Measurements from ENCODE around the gene CNP.

The CNP gene

DNA sequence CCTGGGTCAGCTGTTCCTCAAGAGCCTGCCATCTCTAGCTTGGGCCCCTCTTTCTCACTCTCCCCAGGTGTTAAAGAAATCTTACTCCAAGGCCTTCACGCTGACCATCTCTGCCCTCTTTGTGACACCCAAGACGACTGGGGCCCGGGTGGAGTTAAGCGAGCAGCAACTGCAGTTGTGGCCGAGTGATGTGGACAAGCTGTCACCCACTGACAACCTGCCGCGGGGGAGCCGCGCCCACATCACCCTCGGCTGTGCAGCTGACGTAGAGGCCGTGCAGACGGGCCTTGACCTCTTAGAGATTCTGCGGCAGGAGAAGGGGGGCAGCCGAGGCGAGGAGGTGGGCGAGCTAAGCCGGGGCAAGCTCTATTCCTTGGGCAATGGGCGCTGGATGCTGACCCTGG lies 6.8 kb downstream of the CNP start:
- no peak for DNase-seq

DNA sequence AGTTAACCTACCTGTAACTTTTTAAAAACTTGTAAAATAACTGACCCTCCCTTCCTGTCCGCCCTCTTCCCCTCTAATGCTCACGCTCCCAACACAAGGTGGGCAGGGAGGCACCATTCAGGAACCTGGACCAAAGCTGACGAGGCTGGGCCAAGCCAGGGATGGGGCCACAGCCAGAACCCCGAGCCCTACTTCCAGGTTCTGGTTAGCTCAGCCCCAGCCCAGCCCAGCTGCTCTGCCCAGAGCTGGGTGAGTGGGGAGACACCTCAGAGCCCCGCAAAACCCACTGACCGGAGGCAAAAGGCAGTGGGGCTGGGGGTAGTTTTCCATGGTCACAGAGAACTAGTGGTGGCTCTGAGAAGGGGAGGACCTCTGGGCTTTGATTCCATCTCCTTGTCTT lies 7.4 kb downstream of the CNP start:
- DNase-seq = no peak

DNA sequence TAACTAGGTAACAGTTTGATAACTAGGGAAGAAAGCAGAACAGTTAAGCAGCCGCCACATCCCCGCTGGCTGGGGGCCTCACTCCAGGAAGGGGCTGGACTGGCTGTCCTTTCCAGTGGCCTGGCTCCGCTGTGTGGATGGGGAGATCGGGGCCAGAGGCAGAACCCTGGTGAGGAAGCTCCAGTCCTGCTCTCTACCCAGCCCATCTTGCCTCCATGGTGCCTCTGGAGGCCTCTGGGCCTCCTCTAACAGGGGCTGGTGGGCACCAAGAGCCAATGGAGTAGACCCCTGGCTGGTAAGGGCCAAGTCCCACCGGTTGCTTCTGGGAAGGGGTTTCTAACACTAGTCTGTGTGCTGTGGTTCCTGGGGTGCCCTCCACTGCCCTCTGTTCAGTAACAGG lies 8.1 kb downstream of the CNP start:
- no peak for DNase-seq

DNA sequence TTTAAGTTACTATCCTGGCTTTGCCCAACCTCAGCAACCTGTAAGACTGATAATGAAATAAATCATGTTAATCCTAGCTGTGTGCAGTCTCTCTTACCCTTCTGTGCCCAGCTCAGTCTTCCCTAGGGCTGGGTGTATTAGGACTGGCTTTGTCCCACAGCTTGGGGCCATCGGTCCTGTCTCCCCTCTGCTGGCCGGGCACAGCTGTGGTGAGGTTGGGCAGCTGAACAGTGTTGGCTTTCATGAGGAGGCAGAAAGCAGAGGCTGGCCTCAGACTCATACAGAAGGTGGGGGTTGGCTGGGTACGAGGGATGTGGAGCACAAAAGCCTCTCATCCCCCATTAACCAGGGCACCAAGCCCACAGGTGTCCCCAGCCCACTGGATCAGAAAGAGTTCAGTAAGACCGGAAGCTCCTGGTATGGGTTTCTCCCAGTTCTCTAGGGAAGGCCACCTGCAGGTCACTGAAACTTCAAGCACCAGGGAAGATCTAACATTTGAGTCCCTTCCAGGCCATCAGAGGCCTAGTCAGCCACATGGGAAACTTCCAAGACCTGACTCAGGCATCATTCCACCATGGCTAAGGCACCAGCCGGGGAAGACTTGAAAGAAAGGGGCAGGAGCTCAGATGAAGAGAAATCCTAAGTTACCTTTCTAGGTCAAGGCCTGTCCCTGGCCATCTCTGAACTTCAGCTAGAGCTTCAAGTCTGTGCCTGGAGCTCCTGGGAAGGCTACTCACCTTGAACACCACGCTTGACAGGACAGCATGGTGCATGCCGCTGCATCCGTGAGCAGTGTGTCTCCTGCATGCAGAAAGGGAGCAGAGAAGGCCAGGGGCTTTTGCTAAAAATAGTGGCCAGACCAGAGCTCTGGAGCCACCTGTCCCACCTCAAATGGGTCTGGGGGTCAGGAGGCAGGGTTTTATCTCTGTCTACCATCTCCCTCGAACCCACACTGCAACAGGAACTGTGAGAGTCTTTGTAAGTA lies 8.8 kb downstream of the CNP start:
- DNase-seq = no peak

DNA sequence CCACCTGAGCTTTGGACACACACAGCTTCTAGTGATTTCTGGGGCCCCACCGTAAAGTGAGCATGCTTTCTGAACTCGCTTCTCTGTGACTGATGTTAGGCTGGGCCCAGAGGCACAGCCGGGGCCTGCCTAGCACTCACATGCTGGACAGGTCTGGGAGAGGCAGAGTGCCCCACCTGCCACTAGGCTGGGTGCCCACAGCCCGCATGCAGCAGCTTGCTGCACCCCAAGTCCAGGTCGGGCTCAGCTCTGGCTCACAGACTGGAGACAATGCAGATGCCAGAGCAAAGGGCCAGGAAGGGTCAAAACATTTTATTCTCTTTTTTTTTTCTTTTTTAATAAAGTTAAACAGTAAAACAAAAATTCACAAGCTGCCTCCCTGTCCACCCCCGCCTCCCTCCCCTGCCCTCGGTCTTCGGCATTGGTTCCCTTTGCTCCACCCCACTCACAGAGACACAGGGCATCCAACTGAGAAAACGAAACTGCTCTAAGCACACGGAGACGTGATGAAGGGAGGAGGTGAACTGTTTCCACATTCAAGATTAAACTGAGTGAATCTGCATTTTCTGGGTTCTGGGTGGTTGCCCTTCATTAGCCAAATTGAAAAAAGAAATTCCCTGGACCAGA lies 9.7 kb downstream of the CNP start:
- DNase-seq = no peak

DNA sequence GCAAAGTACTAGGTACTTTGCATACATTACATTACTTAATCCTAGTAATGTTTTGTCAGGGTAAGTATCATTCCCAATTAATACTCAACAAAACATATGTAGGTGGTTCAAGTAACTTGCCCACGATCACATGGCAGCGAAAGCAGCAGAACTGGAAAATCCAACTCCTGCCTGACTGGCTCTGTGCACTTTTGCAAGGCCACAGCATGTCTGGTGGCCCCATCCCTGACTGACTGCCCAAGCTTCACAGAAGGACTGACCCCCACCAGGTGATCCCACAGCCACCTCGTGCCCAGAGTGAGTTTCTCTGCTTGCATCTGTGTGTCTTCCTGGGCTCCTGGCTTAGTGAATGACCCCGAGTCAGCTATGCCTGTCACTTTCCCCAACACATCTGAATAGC lies 11.4 kb downstream of the CNP start:
- DNase-seq = no peak

DNA sequence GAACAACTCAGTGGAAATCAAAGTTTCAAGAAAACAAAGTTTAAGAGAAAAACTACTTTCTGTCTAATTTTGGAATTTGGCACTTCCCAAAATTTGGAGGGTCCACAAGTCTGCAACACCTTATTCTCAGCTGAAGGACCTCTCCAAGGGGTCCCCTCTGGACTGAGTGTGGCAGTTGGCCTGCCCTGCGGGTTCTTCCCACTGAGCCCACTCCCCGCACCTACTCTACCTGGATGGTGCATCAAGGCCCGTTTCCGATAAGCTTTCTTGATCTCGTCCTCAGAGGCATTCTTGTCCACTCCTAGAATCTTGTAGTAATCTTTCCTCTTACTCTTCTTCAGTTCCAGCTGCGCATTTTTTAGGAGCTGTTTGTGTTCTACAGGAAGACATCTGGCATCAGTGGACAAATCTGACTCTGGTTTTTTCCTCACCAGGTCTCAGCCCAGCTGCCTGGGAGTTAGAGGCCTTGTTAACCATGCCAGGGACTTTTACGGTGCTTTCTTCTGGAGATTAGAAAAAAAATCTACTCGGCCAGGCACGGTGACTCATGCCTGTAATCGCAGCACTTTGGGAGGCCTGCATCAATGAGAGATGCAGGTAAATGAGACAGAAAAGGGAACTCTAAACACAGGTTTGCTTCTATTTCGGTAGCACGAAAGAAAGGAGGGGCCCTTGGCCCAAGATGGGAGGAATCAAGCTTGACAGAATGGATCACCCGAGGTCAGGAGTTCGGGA lies 15.6 kb downstream of the CNP start:
- no peak for DNase-seq

DNA sequence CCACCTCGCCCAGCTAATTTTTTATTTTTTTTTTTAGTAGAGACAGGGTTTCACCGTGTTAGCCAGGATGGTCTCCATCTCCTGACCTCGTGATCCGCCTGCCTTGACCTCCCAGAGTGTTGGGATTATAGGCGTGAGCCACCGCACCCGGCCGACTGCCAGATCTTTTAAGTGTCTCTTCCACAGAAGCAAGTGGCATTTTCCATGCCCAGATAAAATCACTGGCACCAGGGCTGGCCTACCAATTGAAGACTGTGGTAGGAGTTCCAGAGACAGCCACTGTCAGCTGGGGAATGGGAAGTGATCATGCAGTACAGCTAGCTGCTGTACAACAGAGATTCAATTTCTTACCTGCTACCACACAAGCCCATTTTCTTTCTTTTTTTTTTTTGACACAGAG lies 17.9 kb downstream of the CNP start:
- no peak for DNase-seq

DNA sequence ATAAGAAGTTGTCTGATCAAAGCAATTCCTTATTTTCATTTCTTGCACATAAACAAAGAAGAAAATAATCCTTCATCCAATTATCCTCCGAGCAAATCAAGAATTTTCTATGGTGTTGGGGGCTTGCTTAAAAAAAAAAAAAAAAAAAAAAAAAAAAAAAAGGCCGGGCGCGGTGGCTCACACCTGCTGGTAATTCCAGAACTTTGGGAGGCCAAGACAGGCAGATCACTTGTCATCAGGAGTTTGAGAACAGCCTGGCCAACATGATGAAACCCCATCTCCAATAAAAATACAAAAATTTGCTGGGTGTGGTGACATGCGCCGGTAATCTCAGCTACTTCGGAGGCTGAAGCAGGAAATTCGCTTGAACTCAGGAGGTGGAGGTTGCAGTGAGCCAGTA lies 19.3 kb downstream of the CNP start:
- no peak for DNase-seq

DNA sequence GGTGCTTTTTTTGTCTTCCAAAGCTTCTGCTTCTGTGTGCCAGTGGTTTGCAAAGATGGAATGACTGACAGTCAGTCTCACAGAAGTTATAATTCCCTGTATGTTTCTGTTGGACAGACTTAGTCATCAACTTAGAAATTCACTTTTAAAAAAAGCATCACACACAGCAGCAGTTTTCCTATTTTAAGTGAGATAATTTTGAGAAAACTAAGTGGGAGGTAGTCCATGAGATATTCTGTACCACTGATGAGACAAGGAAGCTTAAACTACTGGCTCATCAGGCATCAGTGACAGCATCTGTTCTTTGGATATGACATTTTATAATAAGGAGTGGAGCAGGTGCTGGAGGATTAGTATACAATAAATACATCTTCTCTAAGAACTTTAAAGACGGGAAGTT lies 20.0 kb downstream of the CNP start:
- no peak for DNase-seq

DNA sequence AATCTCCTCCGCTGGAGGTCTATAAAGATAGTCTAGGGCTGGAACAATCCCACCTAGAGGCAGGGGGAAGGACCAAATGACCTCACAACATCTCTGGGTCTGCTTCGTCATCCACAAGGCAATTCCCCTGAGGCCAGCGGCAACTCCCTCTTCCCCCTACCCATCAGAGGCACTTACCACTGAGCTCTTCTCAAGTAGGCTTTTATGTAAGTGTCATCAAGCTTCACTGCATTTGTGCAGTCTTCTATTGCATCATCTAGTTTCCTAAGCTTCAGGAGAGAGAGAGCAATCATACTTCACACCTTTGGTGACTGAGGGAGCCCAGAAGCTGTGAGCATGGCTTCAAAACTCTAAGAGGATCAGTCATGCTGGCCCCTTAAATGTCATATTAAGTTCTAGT lies 21.0 kb downstream of the CNP start:
- no peak for DNase-seq

DNA sequence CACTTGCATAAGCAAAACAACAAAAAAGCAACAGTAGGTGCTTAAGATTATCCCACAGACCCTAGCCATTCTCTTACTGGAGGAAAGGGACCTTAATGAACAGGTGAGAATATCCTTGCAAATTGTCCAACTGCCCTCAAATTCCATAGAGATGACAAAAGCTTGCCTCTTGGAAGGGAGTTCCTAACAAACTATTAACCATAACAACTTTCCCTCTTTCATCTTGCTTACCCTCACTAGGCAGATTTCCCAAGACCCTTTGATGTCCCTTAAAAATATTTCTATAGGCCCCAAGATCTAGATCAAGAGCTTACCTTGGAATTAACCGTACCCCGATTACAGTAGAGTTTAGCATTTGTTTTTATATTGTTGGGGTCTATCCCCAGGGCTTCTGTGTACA lies 21.8 kb downstream of the CNP start:
- DNase-seq = no peak

DNA sequence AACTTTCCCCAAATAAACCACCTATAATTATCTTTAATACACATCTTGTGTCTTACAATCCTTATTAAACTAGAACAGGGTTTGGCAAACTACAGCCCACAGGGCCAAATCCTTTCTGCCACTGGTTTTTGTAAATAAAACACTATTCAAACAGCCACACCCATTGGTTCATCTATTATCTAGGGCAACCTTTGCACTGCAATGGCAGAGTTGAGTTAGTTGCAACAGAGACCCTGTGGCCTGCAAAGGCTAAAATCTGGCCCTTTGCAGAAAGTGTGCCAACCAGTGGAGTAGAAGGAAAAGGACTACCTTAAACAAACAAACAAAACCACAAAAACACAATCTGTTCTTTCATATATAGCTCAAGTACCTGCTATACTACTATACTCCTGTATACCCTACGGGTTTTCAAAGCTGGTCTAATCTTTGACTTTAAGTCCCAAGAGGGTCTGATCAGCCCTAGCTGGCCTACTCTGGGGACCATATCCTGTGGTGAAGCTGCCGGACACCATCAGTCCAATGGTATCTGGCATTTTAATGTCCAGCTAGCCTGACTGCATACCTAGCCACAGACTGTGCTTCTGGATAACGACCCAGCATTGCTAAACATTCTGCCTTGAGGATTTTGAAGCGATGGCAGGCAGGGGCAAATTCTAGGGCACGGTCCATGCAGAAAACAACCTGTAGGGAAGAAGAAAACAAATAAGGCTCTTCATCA lies 23.3 kb downstream of the CNP start:
- DNase-seq = no peak

DNA sequence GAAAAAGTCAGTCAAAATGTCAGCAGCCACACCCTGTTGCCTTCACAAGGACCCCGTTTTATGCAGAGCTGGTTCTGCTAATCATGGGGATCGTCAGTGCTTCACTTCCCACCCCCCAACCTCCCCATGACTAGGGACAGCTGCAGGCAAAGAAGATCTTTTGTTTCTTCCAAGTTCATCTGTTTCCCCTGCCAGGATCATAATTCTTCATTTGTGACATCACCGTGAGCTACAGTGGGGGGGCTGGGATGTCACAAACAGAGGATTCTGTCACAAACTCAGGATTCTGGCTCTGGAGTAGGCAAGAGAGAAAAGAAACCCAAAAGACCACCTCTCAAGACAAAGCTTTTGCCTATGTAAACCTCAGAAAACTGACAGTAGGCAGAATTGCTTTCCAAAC lies 26.0 kb downstream of the CNP start:
- DNase-seq = no peak

DNA sequence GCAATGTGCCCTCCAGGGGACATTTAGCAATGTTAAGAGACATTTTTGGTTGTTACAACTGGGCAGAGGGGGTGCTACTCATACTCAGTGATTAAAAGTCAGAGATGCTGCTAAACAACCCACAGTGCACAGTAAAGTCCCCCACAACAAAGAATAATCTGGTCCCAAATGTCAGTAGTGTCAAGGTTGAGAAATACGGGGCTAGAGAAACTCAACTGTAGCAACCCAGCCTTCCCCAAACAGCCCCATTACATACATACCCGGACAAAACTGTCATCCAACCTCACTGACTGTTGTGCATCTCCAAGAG lies 30.2 kb downstream of the CNP start:
- DNase-seq = no peak

DNA sequence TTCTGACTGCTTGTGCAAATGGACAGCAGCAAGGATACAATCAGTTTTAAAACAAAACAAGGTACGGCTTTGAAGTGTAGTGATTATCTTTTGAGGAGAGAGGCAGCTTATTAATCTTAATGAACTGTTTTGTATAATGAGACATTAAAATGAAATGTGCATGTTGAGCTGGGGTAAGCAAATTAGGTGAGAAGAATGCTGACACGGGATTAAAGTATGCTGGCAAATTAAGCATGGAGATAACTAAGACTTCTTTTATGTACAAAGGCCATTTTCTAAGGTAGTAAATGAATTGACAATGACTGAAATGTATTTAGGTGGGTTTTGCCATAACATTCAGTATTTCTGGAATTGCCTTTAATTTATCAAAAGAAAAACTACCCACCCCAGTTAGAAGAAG lies 31.9 kb downstream of the CNP start:
- DNase-seq = no peak

DNA sequence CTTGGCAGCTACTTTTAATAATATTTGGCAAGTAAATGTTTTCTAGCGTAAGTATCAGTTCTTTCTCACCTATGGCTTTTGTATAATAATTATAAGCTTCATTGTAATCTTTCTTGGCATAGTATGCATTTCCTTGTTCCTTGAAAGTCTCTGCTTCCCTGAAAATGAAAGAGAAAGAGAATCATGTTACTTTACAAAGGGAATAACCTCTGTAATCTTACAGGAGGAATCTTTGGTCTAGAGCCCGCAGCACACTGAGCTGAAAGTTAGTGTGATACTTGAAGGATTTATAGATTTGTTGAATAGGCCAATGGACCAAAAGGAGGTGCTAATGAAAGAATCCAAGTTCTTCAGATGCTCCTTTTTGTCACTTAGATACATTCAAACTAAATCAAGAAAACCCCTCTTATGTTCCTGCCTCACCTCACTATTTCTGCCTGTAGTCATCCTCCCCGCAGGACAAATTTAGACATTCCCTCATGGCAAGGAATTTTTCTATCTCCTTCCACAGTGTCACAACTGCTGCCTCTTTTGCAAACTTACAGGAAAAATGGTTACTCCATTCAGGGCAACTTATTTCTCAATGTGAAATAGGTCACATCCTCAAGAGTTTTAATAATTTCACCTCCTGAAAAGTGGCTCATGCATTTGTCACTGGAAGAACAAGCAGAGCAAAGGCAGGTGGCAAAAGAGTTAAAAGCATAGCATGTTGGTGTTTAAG lies 34.0 kb downstream of the CNP start:
- no peak for DNase-seq

DNA sequence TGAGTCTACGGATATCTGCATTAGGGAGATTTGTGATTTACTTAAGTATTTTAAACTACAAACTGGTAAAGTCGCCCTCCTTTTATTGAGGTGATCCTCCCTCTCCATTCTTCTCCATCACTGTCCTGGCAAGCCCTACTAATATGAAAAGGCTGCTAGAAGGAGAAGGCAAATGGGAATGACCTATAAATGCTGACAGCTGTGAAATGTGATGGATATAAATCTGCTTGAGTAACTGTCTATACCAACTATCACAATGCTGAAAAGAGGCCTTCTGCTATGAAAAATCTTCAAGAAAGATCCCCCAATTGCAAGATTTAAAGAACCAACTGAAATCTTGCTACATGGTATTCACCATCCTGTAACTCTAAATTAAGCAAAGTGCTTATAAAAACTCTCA lies 35.1 kb downstream of the CNP start:
- DNase-seq = no peak

DNA sequence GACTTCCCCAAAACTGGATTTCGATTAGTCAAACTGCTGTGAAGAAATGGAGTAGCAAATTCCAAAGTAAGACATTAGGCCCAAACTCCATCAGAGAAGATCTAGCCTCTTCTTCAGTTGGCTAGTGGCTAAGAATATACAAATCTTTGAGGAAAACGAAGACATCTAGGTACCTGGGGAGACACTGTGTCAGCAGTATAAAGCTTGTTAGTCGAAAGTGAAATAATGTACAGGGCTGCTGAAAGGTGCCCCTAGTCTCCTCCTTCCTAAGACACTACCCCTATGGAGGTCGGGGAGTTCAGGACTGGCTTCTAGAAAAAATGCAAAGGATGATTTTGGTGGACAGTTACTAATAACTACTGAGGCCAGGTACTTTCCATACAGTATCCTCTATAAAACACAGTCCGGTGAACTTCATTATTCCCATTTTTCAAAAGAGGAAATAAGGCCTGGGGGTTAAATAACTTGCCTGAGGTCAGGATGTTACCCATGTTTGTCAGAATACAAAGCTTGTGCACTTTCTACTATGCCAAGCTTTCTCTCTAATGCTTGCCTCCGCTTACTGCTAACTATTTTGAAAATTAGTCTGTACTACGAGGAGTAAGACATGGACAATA lies 35.7 kb downstream of the CNP start:
- DNase-seq = no peak

DNA sequence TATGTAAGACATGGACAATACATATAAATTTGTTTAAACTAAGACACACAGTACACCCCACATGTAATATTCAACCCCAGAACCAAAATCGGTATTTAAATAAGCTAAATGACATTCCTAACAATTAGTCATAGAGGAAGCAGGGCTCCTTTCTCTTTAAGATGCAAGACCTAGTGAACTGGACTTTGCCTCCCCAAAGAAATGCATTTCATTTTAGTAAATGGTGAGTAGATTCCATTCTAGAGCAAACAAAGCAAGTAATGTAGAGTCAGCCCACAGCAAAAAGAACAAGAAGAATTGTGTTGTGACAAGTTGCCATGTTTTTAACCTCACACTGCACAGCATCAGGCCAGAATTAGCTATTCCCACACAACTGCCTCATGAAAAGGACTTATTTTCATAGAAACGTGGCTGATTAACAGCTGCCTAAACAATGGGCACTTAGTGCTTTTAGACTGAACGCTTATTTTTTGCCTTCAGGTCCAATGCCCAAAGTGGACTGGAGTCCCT lies 36.3 kb downstream of the CNP start:
- DNase-seq = no peak

DNA sequence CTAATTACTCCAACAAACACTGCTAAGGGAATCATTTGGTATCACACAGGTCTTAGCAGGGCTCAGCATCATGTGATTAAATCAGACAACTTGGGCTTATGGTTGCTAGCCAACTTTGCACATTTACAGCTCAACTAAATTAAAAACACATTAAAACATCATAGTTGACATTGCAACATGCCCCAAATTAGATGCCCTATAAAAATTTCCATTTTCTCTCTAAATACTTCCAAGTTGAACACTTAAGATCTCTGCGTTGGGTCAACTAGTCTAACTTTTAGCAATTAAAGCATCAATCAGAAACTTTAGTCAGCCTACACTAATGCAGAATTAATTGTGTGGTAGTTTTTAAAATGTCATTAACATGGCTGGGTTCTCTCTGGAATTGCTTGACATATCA lies 38.6 kb downstream of the CNP start:
- DNase-seq = no peak

DNA sequence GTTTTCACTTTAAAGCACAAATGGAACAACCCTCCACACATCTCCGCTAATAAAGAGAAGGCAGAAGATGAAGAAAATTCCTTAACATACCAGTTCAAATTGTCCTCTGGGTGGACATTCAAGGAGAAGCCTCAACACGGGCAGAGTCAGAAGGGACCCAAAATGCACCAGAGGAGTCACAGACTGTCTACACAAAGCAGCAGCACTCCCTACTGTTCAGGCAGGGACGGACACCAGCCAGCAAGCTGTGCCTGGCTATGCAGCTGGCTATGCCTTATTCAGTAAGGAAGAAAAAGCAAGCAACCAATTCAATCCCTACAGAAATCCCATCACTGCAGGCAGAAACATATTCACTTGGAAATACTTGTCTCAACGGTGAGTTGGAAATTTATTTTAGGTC lies 42.6 kb downstream of the CNP start:
- DNase-seq = no peak
